GM10248 (cell line): ENCODE results near the gene CYB561.

Experiments
- CTCF ChIA-PET: fragments of 300-600 bp; sonication (Branson Sonifier 250); formaldehyde crosslinking; extraction: SDS; loops from one replicate; lab custom pipeline; 2021; ENCODE audit warnings: antibody characterized with exemption; lab: Yijun Ruan, JAX
- POLR2A ChIA-PET: fragments of 350-650 bp; sonication (Branson Sonifier 250); formaldehyde crosslinking; extraction: SDS; loops from one replicate; lab custom pipeline; 2020; ENCODE audit warnings: antibody characterized with exemption; lab: Yijun Ruan, JAX
- DNase-seq: peaks from one replicate; pipeline ENCODE4 v3.0.0; 2012; ENCODE audit errors: extremely low spot score
- TF ChIP-seq, protein P1 (sequence below): IDR thresholded peaks from 2 replicates; pipeline ENCODE4 v1.5.1; 2012; ENCODE audit warnings: mild to moderate bottlenecking, low read depth; ENCODE audit errors: extremely low read depth, missing control alignments, control extremely low read depth

The CYB561 gene

DNA sequence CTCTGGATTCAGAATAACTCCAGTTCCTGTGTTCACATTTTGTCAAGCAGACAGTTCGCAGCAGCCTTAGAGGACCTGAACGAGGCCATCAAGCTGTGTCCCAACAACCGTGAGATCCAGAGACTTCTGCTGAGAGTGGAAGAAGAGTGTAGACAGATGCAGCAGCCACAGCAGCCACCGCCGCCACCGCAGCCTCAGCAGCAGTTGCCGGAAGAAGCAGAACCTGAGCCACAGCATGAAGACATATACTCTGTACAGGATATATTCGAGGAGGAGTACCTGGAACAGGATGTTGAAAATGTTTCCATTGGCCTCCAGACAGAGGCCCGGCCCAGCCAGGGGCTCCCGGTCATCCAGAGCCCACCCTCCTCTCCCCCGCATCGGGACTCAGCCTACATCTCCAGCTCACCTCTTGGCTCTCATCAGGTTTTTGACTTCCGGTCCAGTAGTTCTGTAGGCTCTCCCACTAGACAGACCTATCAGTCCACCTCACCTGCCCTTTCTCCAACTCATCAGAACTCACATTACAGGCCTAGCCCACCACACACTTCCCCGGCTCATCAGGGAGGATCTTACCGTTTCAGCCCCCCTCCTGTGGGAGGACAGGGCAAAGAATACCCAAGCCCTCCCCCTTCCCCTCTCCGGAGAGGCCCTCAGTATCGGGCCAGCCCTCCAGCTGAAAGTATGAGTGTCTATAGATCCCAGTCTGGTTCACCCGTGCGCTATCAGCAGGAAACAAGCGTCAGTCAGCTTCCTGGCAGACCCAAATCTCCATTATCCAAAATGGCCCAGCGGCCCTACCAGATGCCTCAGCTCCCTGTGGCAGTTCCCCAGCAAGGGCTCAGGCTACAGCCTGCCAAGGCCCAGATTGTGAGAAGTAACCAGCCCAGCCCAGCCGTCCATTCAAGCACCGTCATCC, 25.9 kb downstream of the CYB561 start:
- no peak for DNase-seq
- ChIA-PET CTCF (interaction anchor here (0.7 to 6.7 kb wide), 7 partner anchors 13 to 192 kb away, joined by 3 to 51 read pairs (median 6); no protein-coding TSS in a partner anchor), POLR2A (no interaction called here)
- TF ChIP-seq, protein P1, sequence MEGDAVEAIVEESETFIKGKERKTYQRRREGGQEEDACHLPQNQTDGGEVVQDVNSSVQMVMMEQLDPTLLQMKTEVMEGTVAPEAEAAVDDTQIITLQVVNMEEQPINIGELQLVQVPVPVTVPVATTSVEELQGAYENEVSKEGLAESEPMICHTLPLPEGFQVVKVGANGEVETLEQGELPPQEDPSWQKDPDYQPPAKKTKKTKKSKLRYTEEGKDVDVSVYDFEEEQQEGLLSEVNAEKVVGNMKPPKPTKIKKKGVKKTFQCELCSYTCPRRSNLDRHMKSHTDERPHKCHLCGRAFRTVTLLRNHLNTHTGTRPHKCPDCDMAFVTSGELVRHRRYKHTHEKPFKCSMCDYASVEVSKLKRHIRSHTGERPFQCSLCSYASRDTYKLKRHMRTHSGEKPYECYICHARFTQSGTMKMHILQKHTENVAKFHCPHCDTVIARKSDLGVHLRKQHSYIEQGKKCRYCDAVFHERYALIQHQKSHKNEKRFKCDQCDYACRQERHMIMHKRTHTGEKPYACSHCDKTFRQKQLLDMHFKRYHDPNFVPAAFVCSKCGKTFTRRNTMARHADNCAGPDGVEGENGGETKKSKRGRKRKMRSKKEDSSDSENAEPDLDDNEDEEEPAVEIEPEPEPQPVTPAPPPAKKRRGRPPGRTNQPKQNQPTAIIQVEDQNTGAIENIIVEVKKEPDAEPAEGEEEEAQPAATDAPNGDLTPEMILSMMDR, result no peak

DNA sequence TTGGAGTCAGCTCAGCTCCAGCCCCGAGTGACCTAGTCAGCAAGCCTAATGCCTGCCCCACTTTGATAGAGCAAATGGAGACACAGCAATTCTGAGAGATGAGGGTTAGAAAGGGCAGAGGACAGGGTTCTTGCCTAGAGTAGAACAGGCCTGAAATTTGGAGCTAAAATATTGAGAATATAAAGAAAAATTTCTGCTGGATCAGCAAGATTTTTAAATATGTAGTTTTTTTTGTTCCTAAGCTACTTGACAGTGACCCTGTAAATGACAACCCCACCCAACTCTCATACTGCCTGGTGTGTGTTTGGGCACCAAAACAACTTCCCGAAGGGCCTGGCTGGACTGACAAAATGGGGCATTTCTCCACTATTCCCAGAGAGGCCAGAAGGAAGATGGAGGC, 26.7 kb downstream of the CYB561 start:
- ChIA-PET CTCF (interaction anchor here (0.7 to 6.7 kb wide), 6 partner anchors 12 to 193 kb away, joined by 3 to 51 read pairs (median 7); no protein-coding TSS in a partner anchor), POLR2A (no interaction called here)
- TF ChIP-seq, protein P1, result no peak
- no peak for DNase-seq

DNA sequence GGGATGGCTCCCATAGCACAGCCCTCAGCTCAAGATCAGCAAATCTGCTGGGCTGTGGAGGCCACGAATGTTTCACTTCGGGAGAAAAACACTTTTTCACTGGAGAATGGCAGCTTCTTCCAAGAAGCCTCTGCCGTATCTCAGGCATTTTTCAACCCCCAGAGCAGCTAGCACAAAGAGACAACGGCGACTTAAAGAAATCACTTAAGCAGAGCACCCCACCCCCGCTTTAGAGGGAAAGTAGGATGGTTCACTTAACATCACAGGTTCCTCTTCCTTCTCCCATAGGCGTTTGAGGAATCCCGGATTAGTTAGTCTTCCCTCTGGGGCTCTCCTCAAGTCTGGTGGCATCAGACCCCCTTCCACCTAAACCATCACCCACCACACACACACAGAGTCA, 27.6 kb downstream of the CYB561 start:
- POLR2A ChIA-PET, result no interaction called here
- CTCF ChIA-PET, result interaction anchor here (1.2 to 6.7 kb wide), 4 partner anchors 12 to 193 kb away, joined by 3 to 51 read pairs (median 12); no protein-coding TSS in a partner anchor

DNA sequence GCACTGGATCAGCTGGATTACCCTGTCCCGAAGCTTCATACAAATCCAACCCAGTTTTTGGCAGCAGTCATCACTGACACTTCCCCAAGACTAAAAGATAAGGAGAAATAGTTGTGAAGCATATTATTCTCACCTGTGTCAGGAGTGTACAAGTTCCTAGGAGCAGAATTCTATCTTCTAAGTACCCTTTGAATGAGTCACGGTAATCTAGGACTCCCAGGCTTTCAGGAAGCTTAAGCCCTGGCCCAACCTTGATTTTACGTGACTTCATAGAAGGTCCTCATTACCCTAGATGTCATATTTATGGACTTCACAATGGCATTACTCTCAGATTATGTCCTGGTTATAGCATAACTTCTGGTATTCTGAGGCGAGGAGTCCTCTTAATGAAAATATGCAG, 31.9 kb downstream of the CYB561 start:
- DNase-seq, result no peak
- POLR2A ChIA-PET, result no interaction called here
- CTCF ChIA-PET, result interaction anchor here (1.0 to 6.7 kb wide), 5 partner anchors 7 to 65 kb away, joined by 3 to 51 read pairs (median 5); no protein-coding TSS in a partner anchor
- TF ChIP-seq, protein P1, result no peak

More for the DNA sequence above, 27.6 kb downstream of the CYB561 start:
- DNase-seq, result no peak
- TF ChIP-seq, protein P1, result no peak

DNA sequence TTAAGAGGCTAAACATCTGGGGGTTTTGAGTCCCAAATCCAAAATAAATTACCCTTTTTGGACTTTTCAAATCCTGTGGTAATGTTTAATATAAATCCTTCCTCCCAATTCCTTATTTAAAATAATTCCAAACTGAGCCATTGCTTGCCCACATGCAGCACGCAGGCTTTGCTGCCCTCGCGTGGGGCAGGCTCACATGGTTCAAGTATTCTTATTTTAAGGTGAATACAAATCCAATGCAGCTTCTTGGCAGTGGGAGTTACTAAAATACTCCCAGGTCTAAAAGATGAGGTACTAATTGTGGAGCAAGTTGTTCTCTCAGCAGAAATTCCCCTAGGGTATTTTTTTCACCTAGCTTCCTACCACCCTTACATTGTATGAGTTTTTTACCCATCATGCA, 33.0 kb downstream of the CYB561 start:
- ChIA-PET CTCF (interaction anchor here (1.1 to 2.4 kb wide), 2 partner anchors 13 to 66 kb away, joined by 5 to 17 read pairs; no protein-coding TSS in a partner anchor), POLR2A (no interaction called here)
- no peak for DNase-seq
- TF ChIP-seq, protein P1, result no peak

DNA sequence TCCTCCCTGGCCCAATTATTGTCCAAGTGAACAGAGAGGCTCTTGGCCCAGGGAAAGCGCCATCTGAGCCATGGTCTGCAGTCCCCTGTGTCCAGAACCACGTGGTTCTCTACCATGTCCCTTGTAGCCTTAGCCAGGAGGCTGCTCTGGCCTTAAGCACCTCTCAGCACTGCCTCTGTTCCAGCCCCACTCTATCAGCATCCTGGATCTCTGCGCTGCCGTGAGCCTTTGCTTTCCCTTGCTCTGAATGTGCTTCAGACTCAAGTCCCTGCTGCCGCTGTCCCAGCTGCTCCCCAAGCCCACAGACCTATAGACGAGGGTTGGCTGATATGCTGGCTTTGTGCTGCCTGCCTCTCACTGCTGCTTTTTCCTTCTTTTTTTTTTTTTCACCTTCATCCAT, 33.9 kb downstream of the CYB561 start:
- CTCF ChIA-PET, result interaction anchor here (2.3 kb wide), 1 partner anchor 14 kb away, joined by 8 read pairs; no protein-coding TSS in a partner anchor
- POLR2A ChIA-PET, result no interaction called here
- TF ChIP-seq, protein P1, result no peak
- no peak for DNase-seq
